Upper lobe of left lung (tissue), 6 donors: Measurements from ENCODE around the gene OLAH. TPM values are rescaled to one million over a fixed set of nuclear protein-coding genes. Genes with fewer than 3 reads are reported as not detected.
A peak's percentile ranks its signal among the peaks of the same experiment; 100 is the strongest.
"Not testable (repeated sequence)": the region's sequence is repeated elsewhere in the genome, so short reads cannot be mapped to it uniquely, and the experiment has no call there.

ENCODE experiments used
- ATAC-seq, 2 donors: fragments of 200-7000 bp; cut with Tn5 transposase; one replicate each; pipeline ENCODE4 v1.9.1; 2022; ENCODE audit warnings: mild to moderate bottlenecking in 2 of 2, moderate library complexity in 2 of 2; ENCODE audit not compliant: low FRiP score in 2 of 2
- DNase-seq, 2 donors: peaks; one replicate each; pipeline ENCODE4 v3.0.0-alpha.2; 2019 to 2020
- H3K27ac ChIP-seq, 4 donors: fragments of 200-600 bp; sonication (generic); one replicate each; pipeline ENCODE4 v1.5.1; 2016 to 2019
- H3K27me3 ChIP-seq, 4 donors: fragments of 200-600 bp; sonication (generic); one replicate each; pipeline ENCODE4 v1.5.1; 2017 to 2019
- H3K36me3 ChIP-seq, 4 donors: fragments of 200-600 bp; sonication (generic); one replicate each; pipeline ENCODE4 v1.5.1; 2016 to 2019
- H3K4me1 ChIP-seq, 4 donors: fragments of 200-600 bp; sonication (generic); one replicate each; pipeline ENCODE4 v1.5.1; 2018 to 2019
- H3K4me3 ChIP-seq, 4 donors: fragments of 200-600 bp; sonication (generic); one replicate each; pipeline ENCODE4 v1.5.1; 2017 to 2019; ENCODE audit warnings: mild to moderate bottlenecking in 2 of 4, moderate library complexity in 1 of 4
- H3K9me3 ChIP-seq, 4 donors: fragments of 200-600 bp; sonication (generic); one replicate each; pipeline ENCODE4 v1.5.1; 2018 to 2019
- EP300 ChIP-seq, 4 donors: sonication (generic); formaldehyde crosslinking; IDR thresholded peaks; one replicate each; pipeline ENCODE4 v1.5.1; 2017; ENCODE audit warnings: antibody characterized with exemption in 4 of 4, control low read depth in 2 of 4
- POLR2A ChIP-seq, 4 donors: fragments of 450-650 bp; IDR thresholded peaks; one replicate each; pipeline ENCODE4 v1.5.1; 2016 to 2017; ENCODE audit warnings: antibody characterized with exemption in 4 of 4, mild to moderate bottlenecking in 2 of 4
- POLR2AphosphoS5 ChIP-seq, 2 donors: sonication (generic); formaldehyde crosslinking; IDR thresholded peaks; one replicate each; pipeline ENCODE4 v1.5.1; 2017; ENCODE audit warnings: antibody characterized with exemption in 2 of 2
- WGBS, 2 donors: methylation state at CpG; one replicate each; pipeline ENCODE4 v1.1.5; 2017 to 2018; 5-methylcytosine and 5-hydroxymethylcytosine counted together
- total RNA-seq, 6 donors: library from RNA; depleted of rRNA in 4 of 6; stranded (reverse); fragments of >200 nt in 4 of 6; gene quantifications; one replicate each; pipeline versions ENCODE4 v1.1.0 to v1.2.1, GENCODE V29; 2016 to 2021
- TF ChIP-seq, protein P1 (sequence below), 6 experiments: fragments of 450-650 bp in 4 of 6; fragments of 200-600 bp in 2 of 6; sonication (generic) in 2 of 6; IDR thresholded peaks; one replicate each; pipeline ENCODE4 v1.5.1; 2016 to 2019; ENCODE audit warnings: antibody characterized with exemption in 6 of 6
- donor health status: DM: no; HTN: no; CAD: no; lungs with moderate emphysema.
- donor health status: DM: no; HTN: yes; CAD: no; lungs with severe emphysema.

Gene OLAH
- 1 to 10 TPM; 1.1 to 5.6 (median 2.4) TPM for total RNA-seq

DNA sequence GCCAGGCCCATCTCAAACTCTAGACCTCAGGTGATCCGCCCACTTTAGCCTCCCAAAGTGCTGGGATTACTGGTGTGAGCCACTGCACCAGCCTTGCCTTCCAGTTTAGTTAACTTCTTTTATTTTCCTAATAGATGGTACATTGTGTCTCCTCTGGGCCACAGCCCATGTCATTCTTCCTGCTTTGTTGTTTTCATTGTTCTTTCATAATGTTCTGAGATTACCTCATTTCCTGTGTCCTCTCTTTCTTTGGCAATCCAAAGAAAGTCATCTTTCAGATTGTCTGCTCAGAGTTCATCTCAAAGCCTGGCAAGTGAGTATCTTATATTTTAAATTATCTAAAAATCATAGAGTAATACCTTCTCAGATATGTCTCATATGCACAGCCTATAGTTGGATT lies at the start of gene OLAH:
OLAH (plus strand) TSS at position 270 of the 400 bp plus-strand sequence. CDS start 3,346 bp downstream, outside the sequence.
- 89 to 92% methylated on average over 1 of the region's 1 CpG for WGBS, 2 donors
- Histone ChIP-seq H3K27me3 (no peaks in the 10 kb centered on the region), H3K4me3 (no peak within 1 kb of the TSS), H3K36me3 (no peaks in the 10 kb centered on the region), H3K4me1 (peaks cover 0 to 6% (median 3%) of the 10 kb centered on the region in 4 donors), H3K9me3 (no peaks in the 10 kb centered on the region), H3K27ac (no peak within 1 kb of the TSS)
- no peak for DNase-seq
- no peak for ATAC-seq
- TF ChIP-seq, protein P1, sequence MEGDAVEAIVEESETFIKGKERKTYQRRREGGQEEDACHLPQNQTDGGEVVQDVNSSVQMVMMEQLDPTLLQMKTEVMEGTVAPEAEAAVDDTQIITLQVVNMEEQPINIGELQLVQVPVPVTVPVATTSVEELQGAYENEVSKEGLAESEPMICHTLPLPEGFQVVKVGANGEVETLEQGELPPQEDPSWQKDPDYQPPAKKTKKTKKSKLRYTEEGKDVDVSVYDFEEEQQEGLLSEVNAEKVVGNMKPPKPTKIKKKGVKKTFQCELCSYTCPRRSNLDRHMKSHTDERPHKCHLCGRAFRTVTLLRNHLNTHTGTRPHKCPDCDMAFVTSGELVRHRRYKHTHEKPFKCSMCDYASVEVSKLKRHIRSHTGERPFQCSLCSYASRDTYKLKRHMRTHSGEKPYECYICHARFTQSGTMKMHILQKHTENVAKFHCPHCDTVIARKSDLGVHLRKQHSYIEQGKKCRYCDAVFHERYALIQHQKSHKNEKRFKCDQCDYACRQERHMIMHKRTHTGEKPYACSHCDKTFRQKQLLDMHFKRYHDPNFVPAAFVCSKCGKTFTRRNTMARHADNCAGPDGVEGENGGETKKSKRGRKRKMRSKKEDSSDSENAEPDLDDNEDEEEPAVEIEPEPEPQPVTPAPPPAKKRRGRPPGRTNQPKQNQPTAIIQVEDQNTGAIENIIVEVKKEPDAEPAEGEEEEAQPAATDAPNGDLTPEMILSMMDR (IDR thresholded peaks at IDR 0.05) = no peak
- TF ChIP-seq EP300 (IDR thresholded peaks at IDR 0.05) (no peak), POLR2A (IDR thresholded peaks at IDR 0.05) (no peak), POLR2AphosphoS5 (IDR thresholded peaks at IDR 0.05) (no peak)

DNA sequence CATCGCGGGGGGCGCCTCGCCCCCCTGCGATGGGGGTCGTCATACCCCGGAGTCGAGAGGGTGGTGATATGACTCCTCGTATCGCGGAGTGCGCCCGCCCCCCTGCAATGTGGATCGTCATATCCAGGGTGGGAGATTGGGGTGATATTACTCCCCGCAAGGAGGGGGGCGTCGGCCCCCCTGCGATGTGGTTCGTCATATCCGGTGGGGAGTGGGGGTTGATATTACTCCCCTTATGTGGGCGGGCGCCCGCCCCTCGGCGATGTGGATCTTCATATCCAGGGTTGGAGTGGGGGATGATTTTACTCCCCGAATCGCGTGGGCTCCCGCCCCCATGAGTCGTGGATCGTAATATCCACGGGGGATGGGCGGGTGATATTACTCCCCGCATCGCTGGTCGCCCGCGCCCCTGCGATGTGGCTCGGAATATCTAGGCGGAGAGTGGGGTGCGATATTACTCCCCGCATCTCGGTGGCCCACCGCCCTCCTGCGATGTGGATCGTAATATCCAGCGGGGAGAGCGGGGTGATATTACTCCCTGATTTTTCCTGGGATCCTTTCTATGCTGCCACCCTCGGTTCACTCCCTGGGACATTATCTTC lies 47.7 kb upstream of the OLAH start:
- Histone ChIP-seq H3K36me3 (no peaks in the 10 kb centered on the region), H3K27ac (no peak overlapping the region), H3K27me3 (no peaks in the 10 kb centered on the region), H3K9me3 (no peaks in the 10 kb centered on the region), H3K4me1 (no peaks in the 10 kb centered on the region), H3K4me3 (no peak overlapping the region)
- WGBS, 2 donors = 88 to 92% methylated on average over 43 to 49 of the region's 50 CpGs
- TF ChIP-seq POLR2A (IDR thresholded peaks at IDR 0.05) (no peak), EP300 (IDR thresholded peaks at IDR 0.05) (no peak), POLR2AphosphoS5 (IDR thresholded peaks at IDR 0.05) (no peak)
- TF ChIP-seq, protein P1 (IDR thresholded peaks at IDR 0.05) = no peak
- ATAC-seq = peak in 1 of 2 donors; percentile 57
- peak in 1 of 2 donors; percentile 75 for DNase-seq

DNA sequence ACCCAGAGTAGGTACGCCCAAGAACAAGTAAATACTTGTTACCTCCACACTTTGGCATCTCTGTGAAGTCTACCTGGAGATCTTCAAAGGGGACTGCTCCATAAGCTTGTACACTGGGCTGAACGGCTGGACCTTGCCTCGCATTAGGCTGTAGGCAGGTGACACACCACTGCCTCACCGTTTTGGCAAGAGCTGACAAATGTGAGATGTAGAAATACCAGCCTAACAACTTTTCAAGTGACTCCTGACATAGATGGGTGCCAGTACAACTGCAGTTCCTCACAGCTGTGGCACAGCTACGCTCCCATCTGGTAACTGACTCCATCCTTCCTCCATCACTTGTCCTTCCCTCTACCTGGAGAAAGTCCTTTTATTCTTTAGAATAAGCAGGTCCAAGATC lies 30.2 kb upstream of the OLAH start:
- not testable (repeated sequence) for H3K4me3 ChIP-seq, H3K9me3 ChIP-seq, H3K27ac ChIP-seq, H3K4me1 ChIP-seq, H3K36me3 ChIP-seq, H3K27me3 ChIP-seq
- 60 to 67% methylated on average over 5 of the region's 5 CpGs for WGBS, 2 donors
- ATAC-seq (peak in 1 of 2 donors; percentile 65), DNase-seq (peak in 1 of 2 donors; percentile 52)

DNA sequence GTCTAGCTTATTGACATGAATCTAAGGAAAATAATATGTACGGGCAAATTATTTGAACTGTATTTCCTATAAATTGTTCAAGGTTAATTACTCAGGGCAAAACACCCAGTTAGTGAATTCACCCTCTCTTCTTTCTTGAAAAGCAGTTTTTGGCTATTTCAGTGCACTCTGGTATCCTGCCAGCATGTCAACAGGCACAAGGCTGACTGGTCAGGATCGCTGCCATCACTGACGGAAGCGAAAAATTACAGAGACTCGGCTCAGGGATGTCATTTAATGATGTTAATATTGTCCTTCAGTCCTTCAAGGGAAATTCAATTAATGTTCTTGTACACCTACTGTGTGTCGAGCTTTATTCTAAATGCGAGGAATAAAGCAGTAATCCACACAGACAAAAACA lies 28.3 kb upstream of the OLAH start:
- Histone ChIP-seq H3K9me3 (no peaks in the 10 kb centered on the region), H3K27ac (no peak overlapping the region), H3K4me3 (no peak overlapping the region), H3K27me3 (no peaks in the 10 kb centered on the region), H3K36me3 (no peaks in the 10 kb centered on the region), H3K4me1 (no peaks in the 10 kb centered on the region)
- TF ChIP-seq POLR2AphosphoS5 (IDR thresholded peaks at IDR 0.05) (no peak), POLR2A (IDR thresholded peaks at IDR 0.05) (no peak), EP300 (IDR thresholded peaks at IDR 0.05) (no peak)
- TF ChIP-seq, protein P1 (IDR thresholded peaks at IDR 0.05) = no peak
- WGBS, 2 donors = 78 to 84% methylated on average over 7 of the region's 7 CpGs
- ATAC-seq (no peak), DNase-seq (no peak)

DNA sequence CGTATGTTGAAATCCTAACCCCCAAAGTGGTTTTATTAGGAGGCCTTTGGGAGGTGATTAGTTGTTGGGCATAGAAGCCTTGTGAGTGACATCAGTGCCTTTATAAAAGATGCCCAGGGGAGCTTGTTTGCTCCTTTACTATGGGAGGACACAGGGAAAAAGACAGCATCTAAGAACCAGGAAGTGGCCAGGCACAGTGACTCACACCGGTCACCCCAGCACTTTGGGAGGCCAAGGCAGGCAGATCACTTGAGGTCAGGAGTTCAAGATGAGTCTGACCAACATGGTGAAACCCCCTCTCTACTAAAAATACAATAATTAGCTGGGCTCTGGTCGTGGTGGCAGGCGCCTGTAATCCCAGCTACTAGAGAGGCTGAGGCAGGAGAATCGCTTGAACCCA lies 22.8 kb upstream of the OLAH start:
- H3K36me3 ChIP-seq, ATAC-seq, H3K27me3 ChIP-seq, H3K4me1 ChIP-seq, H3K4me3 ChIP-seq, H3K9me3 ChIP-seq, H3K27ac ChIP-seq: not testable (repeated sequence)
- 74 to 87% methylated on average over 2 to 3 of the region's 5 CpGs for WGBS, 2 donors
- peak in 1 of 2 donors; percentile 46 for DNase-seq

DNA sequence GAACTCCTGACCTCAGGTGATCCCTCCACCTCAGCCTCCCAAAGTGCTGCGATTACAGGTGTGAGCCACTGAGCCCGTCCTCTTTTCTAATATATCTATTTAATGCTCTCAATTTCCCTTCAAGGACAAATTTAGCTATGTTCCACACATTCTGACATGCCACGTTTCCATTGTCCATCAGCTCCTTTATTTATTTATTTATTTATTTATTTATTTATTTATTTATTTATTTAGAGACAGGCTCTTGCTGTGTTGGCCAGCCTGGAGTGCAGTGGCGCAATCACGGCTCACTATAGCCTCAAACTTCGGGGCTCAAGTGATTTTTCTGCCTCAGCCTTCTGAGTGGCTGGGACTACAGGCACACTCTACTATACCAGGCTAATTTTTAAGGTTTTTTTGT lies 20.7 kb upstream of the OLAH start:
- WGBS, 2 donors = 84% methylated on average over 6 of the region's 6 CpGs

DNA sequence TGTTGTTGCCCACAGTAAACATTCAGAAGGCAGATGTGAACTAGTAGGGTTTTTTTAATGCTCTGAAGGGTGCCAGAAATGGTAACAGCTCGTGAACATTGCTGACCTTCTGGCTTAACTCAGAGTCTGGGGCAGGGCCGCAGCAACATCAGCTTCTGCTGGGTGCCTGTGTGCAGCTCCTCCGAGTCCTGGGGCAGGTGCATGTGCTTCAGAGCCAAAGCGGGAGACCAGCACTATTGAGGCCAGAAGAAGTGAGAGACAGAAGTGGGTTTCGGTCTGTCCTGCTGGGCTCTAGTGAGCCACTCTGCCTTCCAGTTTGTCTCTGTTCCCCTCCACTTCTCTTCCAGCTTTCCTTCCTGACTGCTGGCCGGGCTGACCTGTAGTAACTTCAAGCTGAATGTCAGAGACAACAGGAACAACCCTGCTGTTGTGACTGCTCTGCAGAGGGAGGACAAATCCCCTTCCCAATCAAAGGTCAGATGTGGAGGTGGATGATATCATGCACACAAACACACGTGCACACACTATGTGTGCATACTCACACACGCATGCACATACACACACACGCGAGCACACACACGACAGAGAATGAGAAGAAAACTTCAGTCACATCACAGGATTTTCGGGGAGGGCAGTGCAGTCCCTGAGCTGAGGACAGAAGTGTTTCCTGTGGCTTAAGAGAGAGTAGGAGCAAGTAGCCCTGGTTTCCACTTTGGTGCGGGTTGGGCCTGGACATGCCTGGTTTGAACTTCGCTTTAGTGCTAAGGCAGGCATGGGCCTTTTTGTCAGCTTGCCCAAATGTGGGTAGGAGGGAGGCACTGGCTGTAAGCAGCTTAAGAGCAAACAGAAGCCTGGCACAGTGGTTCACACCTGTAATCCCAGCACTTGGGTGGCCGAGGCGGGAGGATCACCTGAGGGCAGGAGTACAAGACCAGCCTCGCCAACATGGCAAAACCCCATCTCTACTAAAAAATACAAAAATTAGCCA lies 19.4 kb upstream of the OLAH start:
- not testable (repeated sequence) for ATAC-seq, H3K36me3 ChIP-seq, H3K4me3 ChIP-seq, H3K9me3 ChIP-seq, H3K27me3 ChIP-seq, H3K4me1 ChIP-seq, H3K27ac ChIP-seq, DNase-seq
- 81 to 90% methylated on average over 9 to 17 of the region's 17 CpGs for WGBS, 2 donors

More for the DNA sequence above, 20.7 kb upstream of the OLAH start:
- H3K27me3 ChIP-seq, DNase-seq, ATAC-seq, H3K9me3 ChIP-seq, H3K4me3 ChIP-seq, H3K4me1 ChIP-seq, H3K36me3 ChIP-seq, H3K27ac ChIP-seq: not testable (repeated sequence)

DNA sequence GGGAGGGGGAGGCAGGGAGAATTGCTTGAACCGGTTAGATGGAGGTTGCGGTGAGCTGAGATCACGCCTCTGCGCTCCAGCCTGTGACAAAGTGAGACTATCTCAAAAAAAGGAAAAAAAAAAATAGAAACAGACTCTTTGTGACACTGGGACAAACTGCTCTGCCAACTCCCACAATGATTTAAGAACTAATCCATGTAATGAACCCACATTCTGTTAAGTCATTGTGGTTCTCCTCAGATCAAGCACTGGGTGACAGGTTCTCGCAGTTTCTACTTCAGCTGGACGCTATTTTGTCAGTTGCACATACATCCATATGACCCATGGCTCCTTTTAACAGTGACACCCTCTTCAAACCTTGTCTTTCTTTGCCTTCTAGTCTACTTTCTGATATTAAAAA lies 18.7 kb upstream of the OLAH start:
- H3K4me1 ChIP-seq, H3K4me3 ChIP-seq, H3K36me3 ChIP-seq, H3K27me3 ChIP-seq, DNase-seq, ATAC-seq, H3K9me3 ChIP-seq, H3K27ac ChIP-seq: not testable (repeated sequence)
- WGBS, 2 donors = 75 to 88% methylated on average over 6 of the region's 6 CpGs
